Measurements from ENCODE around the gene TYRO3. TPM values are rescaled to one million over a fixed set of nuclear protein-coding genes. Genes with fewer than 3 reads are reported as not detected.
A peak's percentile ranks its signal among the peaks of the same experiment; 100 is the strongest.
"Not testable (repeated sequence)": the region's sequence is repeated elsewhere in the genome, so short reads cannot be mapped to it uniquely, and the experiment has no call there.

TYRO3 gene
- total RNA-seq, 1 experiment from 2014 or later = 8.7 TPM

- DNase-seq (ENCODE audit: low read depth) = no peak
These were observed 4.7 kb upstream of the TYRO3 start for GRCh38 chr15:41554343-41554742.

- no peak for DNase-seq (ENCODE audit: low read depth)
These were observed 4.1 kb upstream of the TYRO3 start for GRCh38 chr15:41554915-41555314.

- DNase-seq (ENCODE audit: low read depth) = no peak
These were observed 2.3 kb upstream of the TYRO3 start for GRCh38 chr15:41556677-41557076.

- peak; percentile 70 for DNase-seq (ENCODE audit: low read depth)
These were observed 1.2 kb upstream of the TYRO3 start for GRCh38 chr15:41557673-41558399.

- DNase-seq (ENCODE audit: low read depth) = no peak
These were observed 299 bp downstream of the TYRO3 start for GRCh38 chr15:41559239-41559782.

GRCh38 chr15:41560572-41560874, 1.5 kb downstream of the TYRO3 start:
- DNase-seq (ENCODE audit: low read depth) = no peak

GRCh38 chr15:41561104-41561776, 2.2 kb downstream of the TYRO3 start:
- DNase-seq (ENCODE audit: low read depth) = no peak

GRCh38 chr15:41561777-41562145, 2.7 kb downstream of the TYRO3 start:
- DNase-seq (ENCODE audit: low read depth) = no peak

GRCh38 chr15:41562244-41562643, 3.2 kb downstream of the TYRO3 start:
- DNase-seq (ENCODE audit: low read depth) = no peak

- DNase-seq (ENCODE audit: low read depth) = no peak
These were observed 3.8 kb downstream of the TYRO3 start for GRCh38 chr15:41562784-41563198.

GRCh38 chr15:41564286-41564959, 5.4 kb downstream of the TYRO3 start:
- no peak for DNase-seq (ENCODE audit: low read depth)

- no peak for DNase-seq (ENCODE audit: low read depth)
These were observed 6.0 kb downstream of the TYRO3 start for GRCh38 chr15:41564960-41565502.

- no peak for DNase-seq (ENCODE audit: low read depth)
These were observed 6.7 kb downstream of the TYRO3 start for GRCh38 chr15:41565702-41566101.

GRCh38 chr15:41566121-41566885, 7.3 kb downstream of the TYRO3 start:
- DNase-seq (ENCODE audit: low read depth) = no peak

GRCh38 chr15:41567261-41567660, 8.2 kb downstream of the TYRO3 start:
- no peak for DNase-seq (ENCODE audit: low read depth)

GRCh38 chr15:41567862-41568261, 8.8 kb downstream of the TYRO3 start:
- no peak for DNase-seq (ENCODE audit: low read depth)

GRCh38 chr15:41568350-41569017, 9.5 kb downstream of the TYRO3 start:
- DNase-seq (ENCODE audit: low read depth) = no peak

- not testable (repeated sequence) for DNase-seq (ENCODE audit: low read depth)
These were observed 10.2 kb downstream of the TYRO3 start for GRCh38 chr15:41569232-41569631.

GRCh38 chr15:41570764-41571163, 11.8 kb downstream of the TYRO3 start:
- DNase-seq (ENCODE audit: low read depth) = no peak

- no peak for DNase-seq (ENCODE audit: low read depth)
These were observed 12.9 kb downstream of the TYRO3 start for GRCh38 chr15:41571948-41572347.

GRCh38 chr15:41572866-41573265, 13.9 kb downstream of the TYRO3 start:
- no peak for DNase-seq (ENCODE audit: low read depth)

All from M059J (cell line).